ENCODE results near the gene TMEM19.

- no peak for TF ChIP-seq EP300 (IDR thresholded peaks at IDR 0.05)
- no peak for TF ChIP-seq CTCF (IDR thresholded peaks at IDR 0.05)
- no peak for TF ChIP-seq POLR2A (IDR thresholded peaks at IDR 0.05)
Observed at GRCh38 chr12:71721783-71722505, 36.1 kb downstream of the TMEM19 start.
